Inflammatory macrophage (primary cell): Measurements from ENCODE around the gene FXYD5.
"Not testable (repeated sequence)": the region's sequence is repeated elsewhere in the genome, so short reads cannot be mapped to it uniquely, and the experiment has no call there.

Experiments used
- DNase-seq, 2 donors: peaks; one replicate each; pipeline ENCODE4 v3.0.0-alpha.2; 2020 to 2022

The FXYD5 gene

DNA sequence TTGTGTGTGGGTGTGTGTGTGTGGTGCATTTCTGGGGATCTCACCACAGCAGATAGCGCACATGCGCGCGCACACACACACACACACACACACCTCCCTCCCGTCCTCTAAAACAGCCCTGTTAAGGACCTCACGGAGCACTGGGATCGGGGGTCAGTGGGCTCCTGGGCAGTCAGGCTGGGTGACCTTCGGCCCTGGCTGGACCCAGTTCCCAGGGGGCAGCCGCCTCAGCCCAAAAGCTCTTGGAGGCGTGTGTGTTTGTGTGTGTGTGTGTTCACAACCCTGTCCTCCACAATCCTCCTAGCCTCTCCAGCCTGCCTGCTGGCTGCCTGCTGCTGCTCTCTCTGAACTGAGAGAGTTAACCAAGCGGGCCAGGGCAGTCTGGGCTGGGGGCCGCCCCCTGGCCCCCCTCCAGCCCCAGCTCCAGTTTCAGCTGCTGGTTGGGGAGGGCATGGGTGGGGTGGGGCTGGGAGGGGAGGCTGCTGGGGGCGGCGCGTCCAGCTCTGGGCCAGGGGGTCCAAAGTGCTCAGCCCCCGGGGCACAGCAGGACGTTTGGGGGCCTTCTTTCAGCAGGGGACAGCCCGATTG lies 16.1 kb upstream of the FXYD5 start, which contains the start of gene FXYD1:
Gene FXYD1, plus strand, starts transcription at position 520 of the 588 bp plus-strand sequence. CDS start 1,256 bp downstream, outside the sequence.
- DNase-seq: no peak

DNA sequence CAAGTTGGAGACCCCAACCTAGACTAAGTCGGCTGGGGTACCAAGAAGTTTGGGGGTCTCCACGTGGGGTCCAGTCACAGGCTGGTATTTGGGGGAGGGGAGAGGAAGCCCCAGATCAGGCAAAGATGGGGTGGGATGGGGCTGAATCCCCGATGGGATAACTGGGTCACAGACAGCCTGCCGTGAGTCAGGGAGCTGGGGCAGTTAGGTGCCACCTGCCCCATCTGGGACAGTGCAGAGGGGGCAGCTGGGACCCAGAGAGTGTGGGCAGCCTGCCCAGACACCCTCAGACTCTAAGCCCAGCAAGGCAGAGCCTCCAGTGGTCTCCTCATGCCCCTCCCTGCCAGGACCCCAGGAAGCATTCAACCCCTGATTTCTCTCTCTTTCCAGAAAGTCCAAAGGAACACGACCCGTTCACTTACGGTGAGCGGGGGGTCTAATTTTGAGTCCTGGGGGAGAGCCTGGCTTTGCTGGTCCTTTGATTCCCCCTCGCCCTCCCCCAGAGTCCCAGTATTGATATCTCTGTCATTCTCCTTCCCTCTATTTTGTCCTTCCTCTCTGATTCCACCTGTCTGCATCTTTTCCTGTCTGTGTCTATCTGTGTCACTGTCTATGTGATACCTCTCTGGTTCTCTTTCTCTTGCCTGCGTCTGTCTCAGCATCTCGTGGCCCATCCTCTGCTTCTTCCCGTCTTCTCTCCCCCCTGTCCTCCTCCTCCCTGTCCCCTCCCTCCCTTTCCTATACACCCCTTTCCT lies 14.2 kb upstream of the FXYD5 start:
- no peak for DNase-seq

- DNase-seq: peak; percentile 82 to 89
Observed at GRCh38 chr19:35140962-35141836, 13.3 kb upstream of the FXYD5 start.

DNA sequence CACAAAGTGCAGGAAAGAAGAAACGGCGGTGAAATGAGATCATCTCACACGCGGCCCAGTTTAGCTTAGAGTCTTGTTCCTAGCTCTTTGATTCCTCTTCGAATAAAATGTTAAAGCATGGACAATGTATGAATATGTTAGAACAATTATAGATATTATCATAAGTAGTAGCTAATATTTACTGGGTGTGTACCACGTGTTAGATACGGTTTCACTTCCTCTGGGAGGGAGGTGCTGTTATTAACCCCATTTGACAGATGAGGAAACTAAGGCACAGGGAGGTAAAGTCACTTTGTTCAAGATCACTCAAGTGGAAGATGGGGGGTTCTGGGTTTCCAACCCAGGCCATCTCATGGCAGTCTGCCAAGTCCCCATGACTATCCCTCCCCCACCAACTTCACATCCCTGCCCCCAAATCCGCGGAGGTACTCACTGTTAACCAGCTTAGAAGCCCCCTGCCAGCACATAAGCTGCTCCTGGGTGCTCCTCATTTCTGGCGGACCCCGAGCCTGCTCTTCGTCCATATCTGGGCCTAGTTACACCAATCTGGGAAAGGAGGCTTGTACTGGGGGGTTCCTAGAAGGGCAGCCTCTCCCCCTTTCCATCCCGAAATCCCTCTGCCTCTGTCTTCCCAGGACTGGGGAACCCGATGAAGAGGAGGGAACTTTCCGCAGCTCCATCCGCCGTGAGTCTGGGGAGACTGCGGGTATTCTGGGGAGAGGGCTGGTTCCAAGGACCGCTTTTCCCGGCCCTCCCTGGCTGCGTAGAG lies 12.5 kb upstream of the FXYD5 start:
- peak; percentile 43 to 55 for DNase-seq

DNA sequence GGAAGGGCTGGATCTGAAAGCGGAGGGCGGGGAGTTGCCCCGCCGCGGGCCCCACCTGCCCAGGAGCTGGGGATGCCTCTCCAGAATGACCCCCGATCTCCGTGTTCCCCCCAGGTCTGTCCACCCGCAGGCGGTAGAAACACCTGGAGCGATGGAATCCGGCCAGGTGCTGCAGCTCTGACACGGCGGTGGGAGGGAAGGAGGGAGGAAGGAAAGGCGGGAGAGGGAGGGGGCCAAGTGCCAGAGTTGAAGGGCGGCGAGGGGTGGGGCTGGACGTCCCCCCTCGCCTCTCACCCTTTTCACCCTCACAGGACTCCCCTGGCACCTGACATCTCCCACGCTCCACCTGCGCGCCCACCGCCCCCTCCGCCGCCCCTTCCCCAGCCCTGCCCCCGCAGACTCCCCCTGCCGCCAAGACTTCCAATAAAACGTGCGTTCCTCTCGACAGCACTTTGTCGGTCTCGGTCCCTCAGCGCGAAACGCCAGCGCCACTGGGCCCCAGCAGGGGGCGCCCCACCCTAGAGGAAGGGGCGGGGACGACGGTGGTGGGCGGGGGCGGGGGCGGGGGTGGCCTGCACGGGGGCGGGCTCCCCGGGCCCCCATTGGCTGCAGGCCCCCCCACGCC lies 11.8 kb upstream of the FXYD5 start:
- peak in 1 of 2 donors; percentile 39 for DNase-seq

- no peak for DNase-seq
Observed at GRCh38 chr19:35143231-35143715, 11.3 kb upstream of the FXYD5 start, which contains the start of gene FXYD7. Gene FXYD7, plus strand, starts transcription at chr19:35143255. Its CDS starts 79 bp downstream, at chr19:35143334.

DNA sequence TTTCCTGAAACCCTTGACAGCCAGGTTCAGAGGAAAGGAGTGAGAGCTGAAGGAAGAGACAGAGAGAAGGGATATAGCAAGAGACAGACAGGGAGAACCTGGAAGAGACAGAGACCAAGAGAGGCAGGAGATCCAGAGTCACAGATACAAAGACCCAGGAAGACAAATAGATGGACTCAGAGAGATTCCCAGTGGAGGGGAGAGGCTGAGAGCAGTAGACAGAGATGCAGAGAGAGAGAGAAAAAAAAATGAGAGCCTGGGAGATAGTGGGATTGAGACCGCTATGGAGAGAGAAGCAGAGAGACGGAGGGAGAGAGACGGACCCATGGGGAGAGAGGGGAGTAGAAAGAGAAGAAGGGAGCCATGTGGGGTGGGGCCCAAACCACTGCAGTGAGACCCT lies 10.7 kb upstream of the FXYD5 start:
- no peak for DNase-seq

- DNase-seq: no peak
Observed at GRCh38 chr19:35144259-35144599, 10.3 kb upstream of the FXYD5 start.

DNA sequence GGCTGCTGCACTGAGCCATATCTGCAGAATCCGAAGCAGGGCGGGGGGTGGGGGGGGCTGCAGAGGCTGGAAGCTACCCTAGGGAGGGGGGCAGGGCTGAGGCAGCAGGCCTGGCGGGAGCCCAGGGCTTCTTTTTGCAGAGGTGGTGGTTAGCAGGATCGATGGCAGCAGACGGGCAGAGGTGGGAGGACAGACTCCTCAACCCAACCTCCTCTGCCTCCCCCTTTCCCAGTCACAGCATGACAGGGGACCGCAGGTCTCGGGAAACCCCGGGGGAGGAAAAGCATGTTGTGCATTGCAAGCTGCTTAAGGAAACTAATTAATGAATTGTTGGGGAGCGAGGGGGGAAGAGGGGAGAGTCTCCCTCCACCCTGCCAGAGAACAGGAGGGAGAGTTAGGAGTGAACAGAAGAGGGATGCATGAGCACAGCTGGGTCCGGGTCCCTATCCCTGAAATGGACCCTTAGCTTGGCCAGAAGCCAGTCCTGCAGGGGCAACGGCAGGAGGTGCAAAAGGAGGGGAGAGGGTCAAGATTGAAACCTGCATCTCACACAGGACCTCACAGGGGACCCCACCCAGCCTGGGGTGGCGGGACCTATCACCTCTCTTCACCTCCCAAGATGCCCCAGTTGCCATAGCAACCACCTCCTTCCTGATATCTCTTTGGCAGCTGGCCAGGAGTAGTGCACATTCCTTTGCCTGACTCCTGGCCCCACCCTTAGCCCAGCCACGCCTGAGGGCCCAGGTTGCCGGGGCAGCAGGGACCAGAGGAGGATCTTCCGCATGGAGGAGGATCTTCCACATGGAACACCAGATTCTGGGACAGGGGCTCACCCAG lies 9.7 kb upstream of the FXYD5 start:
- DNase-seq: no peak

DNA sequence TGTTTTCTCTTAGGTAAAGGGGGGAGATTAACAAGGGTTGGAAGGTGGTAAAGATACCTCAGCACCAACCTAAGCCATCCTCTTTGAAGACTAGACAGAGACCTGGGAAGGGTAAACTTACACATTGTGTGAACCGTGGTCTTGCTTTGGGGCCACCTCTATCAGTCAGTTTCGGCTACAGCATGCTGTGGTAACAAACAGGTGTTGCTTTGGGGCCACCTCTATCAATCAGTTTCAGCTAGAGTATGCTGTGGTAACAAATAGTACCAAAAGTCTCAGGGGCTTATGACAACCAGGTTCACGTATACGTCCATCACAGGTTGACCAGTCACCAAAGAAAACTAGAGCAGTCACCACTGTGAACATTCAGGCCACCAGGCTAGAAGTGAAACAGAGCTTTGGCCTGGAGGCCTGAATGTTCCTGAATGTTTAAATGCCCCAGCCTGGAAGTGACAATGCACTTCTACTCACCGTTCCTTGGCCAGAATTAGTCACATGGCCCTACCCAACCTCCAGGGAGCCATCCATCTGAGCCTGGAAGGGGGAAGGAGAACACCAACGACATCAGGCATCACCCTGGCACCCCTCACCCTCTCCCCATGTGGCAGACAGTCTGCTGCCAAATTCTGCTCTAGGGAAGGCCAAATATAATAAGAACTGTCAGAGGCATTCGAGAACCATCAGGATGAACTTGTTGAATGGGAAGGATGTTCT lies 7.6 kb upstream of the FXYD5 start:
- peak; percentile 40 to 46 for DNase-seq

GRCh38 chr19:35149463-35149862 lies 5.1 kb upstream of the FXYD5 start:
- DNase-seq: no peak

GRCh38 chr19:35150445-35150844 lies 4.1 kb upstream of the FXYD5 start:
- DNase-seq: no peak

DNA sequence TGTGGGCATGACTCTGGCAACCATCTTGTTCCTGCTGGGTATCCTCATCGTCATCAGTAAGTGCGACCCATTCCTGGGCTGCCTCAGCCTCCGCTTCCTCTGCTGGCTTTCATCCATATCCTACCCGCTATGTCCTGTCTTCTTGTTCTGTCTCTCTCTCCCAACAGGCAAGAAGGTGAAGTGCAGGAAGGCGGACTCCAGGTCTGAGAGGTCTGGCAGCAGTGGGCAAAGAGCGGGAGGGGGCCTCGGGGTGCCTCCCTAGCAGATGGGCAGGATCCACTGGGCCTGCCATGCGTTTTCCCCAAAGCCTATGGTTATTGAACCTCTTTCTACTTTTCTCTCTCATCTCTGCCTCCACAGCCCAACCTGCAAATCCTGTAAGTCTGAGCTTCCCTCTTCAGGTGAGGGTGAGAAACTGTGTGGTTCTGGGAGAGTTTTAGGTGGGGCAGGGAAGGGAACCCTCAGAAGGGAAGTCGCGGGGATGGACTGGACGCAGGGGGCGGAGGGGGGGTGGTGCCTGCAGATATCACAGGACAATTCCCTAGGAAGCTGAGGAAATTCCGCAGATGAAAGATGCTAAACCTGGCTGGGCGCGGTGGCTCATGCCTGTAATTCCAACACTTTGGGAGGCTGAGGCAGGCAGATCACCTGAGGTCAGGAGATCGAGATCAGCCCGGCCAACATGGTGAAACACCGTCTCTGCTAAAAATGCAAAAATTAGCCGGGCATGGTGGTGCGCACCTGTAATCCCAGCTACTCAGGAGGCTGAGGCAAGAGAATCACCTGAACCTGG lies 3.1 kb upstream of the FXYD5 start:
- DNase-seq: no peak

- DNase-seq: not testable (repeated sequence)
Observed at GRCh38 chr19:35153129-35153522, 1.4 kb upstream of the FXYD5 start.

GRCh38 chr19:35153701-35154524 lies 622 bp upstream of the FXYD5 start:
- peak in 1 of 2 donors; percentile 35 for DNase-seq

DNA sequence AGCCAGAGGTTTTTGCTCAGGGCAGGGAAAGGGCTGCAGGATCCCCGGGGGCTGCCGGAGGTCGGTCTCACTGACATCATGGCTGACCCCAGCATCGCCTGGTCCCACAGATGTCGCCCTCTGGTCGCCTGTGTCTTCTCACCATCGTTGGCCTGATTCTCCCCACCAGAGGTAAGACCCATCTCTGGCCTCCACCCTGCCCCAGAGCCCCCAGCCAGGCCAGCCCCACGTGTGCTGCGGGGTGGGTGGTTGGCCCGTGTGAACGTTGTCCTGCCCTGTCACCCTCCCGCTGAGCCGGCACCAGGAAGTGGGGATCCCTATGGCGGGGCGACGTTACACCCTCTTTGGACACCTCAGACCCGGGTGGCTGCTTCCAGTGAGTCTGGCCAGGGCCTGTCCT lies 906 bp downstream of the FXYD5 start:
- DNase-seq: peak; percentile 27 to 41

GRCh38 chr19:35155981-35156672 lies 1.6 kb downstream of the FXYD5 start:
- DNase-seq: no peak

DNA sequence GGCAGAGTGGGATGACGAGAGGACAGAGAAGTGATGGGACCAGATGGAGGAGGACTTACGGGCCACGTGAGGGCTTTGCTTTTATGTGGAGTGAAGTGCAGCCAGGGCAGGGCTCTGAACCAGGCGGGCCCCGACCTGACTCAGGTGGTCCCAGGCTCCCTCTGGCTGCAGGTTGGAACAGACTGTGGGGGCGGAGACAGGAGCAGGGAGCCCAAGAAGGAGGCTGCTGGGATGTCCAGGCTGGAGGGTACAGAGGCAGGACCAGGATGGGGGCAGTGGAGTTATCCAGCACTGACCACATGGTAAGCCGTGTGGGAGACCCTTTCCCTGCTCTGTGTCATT lies 2.1 kb downstream of the FXYD5 start:
- DNase-seq: no peak
